Tibial nerve (tissue), 4 donors: ENCODE measurements around the gene DNM1L. TPM values are rescaled to one million over a fixed set of nuclear protein-coding genes. Genes with fewer than 3 reads are reported as not detected.
"Not testable (repeated sequence)": the region's sequence is repeated elsewhere in the genome, so short reads cannot be mapped to it uniquely, and the experiment has no call there.

Experiments
- DNase-seq, 2 donors: peaks; one replicate each; pipeline ENCODE4 v3.0.0-alpha.2; 2019; ENCODE audit warnings: low spot score in 2 of 2
- H3K27ac ChIP-seq, 4 donors: fragments of 200-600 bp; sonication (generic) in 3 of 4; one replicate each; pipeline ENCODE4 v1.5.1; 2017 to 2019; ENCODE audit warnings: mild to moderate bottlenecking in 1 of 4
- H3K27me3 ChIP-seq, 2 donors: fragments of 200-600 bp; sonication (generic) in 1 of 2; one replicate each; pipeline versions ENCODE4 v1.5.1 to v1.6.0; 2017 to 2019
- H3K36me3 ChIP-seq, 3 donors: fragments of 200-600 bp; sonication (generic); one replicate each; pipeline ENCODE4 v1.5.1; 2018 to 2019
- H3K4me1 ChIP-seq, 4 donors: fragments of 200-600 bp; sonication (generic) in 3 of 4; one replicate each; pipeline ENCODE4 v1.5.1; 2017 to 2019
- H3K4me3 ChIP-seq, 4 donors: fragments of 200-600 bp; sonication (generic) in 3 of 4; one replicate each; pipeline ENCODE4 v1.5.1; 2017 to 2019; ENCODE audit warnings: mild to moderate bottlenecking in 1 of 4, moderate library complexity in 1 of 4
- H3K9me3 ChIP-seq, 4 donors: fragments of 200-600 bp; sonication (generic) in 3 of 4; one replicate each; pipeline ENCODE4 v1.5.1; 2017 to 2019
- CTCF ChIP-seq, 5 experiments: fragments of 200-600 bp in 3 of 5; fragments of 450-650 bp in 2 of 5; sonication (generic) in 3 of 5; IDR thresholded peaks; one replicate each; pipeline ENCODE4 v1.5.1; 2016 to 2019; ENCODE audit warnings: antibody characterized with exemption in 5 of 5, mild to moderate bottlenecking in 3 of 5, moderate library complexity in 2 of 5
- EP300 ChIP-seq, 2 donors: sonication (generic); formaldehyde crosslinking; IDR thresholded peaks; one replicate each; pipeline ENCODE4 v1.6.1; 2017; ENCODE audit warnings: antibody characterized with exemption in 2 of 2, mild to moderate bottlenecking in 1 of 2
- POLR2A ChIP-seq, 2 donors: fragments of 450-650 bp; IDR thresholded peaks; one replicate each; pipeline ENCODE4 v1.6.1; 2017; ENCODE audit warnings: antibody characterized with exemption in 2 of 2, mild to moderate bottlenecking in 2 of 2, moderate library complexity in 2 of 2
- WGBS, 2 donors: methylation state at CpG; one replicate each; pipeline ENCODE4 v1.1.5; 2018; 5-methylcytosine and 5-hydroxymethylcytosine counted together
- total RNA-seq, 4 donors: library from RNA; depleted of rRNA; stranded (reverse); fragments of >200 nt; gene quantifications; one replicate each; pipeline ENCODE4 v1.1.0, GENCODE V29; 2016

The DNM1L gene
- total RNA-seq, 4 donors from 2014 or later: 42.0 to 97.5 (median 59.1) TPM

- DNase-seq: no peak
- WGBS, 2 donors: 96 to 98% methylated on average over 2 of the region's 2 CpGs
- H3K9me3 ChIP-seq: no peaks in the 10 kb centered on the region
- H3K27ac ChIP-seq: no peak overlapping the region
- H3K4me3 ChIP-seq: no peak overlapping the region
- no peaks in the 10 kb centered on the region for H3K27me3 ChIP-seq
- H3K36me3 ChIP-seq: peaks cover 0 to 66% (median 0%) of the 10 kb centered on the region in 3 donors
- no peak for TF ChIP-seq CTCF (IDR thresholded peaks at IDR 0.05)
- no peak for TF ChIP-seq EP300 (IDR thresholded peaks at IDR 0.05)
- TF ChIP-seq POLR2A (IDR thresholded peaks at IDR 0.05): no peak
- no peaks in the 10 kb centered on the region for H3K4me1 ChIP-seq
These were observed 39.8 kb downstream of the DNM1L start for GRCh38 chr12:32718926-32719325.

- not testable (repeated sequence) for H3K9me3 ChIP-seq, H3K27me3 ChIP-seq, DNase-seq, H3K27ac ChIP-seq, H3K4me1 ChIP-seq, H3K4me3 ChIP-seq
- H3K36me3 ChIP-seq: peaks cover 0 to 76% (median 0%) of the 10 kb centered on the region in 3 donors
- WGBS, 2 donors: 96 to 99% methylated on average over 3 of the region's 3 CpGs
These were observed 46.2 kb downstream of the DNM1L start for GRCh38 chr12:32725308-32725707.

GRCh38 chr12:32726286-32726685 is 47.2 kb downstream of the DNM1L start:
- H3K9me3 ChIP-seq: no peaks in the 10 kb centered on the region
- TF ChIP-seq CTCF (IDR thresholded peaks at IDR 0.05) (no peak), POLR2A (IDR thresholded peaks at IDR 0.05) (no peak), EP300 (IDR thresholded peaks at IDR 0.05) (no peak)
- no peak overlapping the region for H3K4me3 ChIP-seq
- H3K27me3 ChIP-seq: no peaks in the 10 kb centered on the region
- no peak overlapping the region for H3K27ac ChIP-seq
- no peaks in the 10 kb centered on the region for H3K4me1 ChIP-seq
- WGBS, 2 donors: 88 to 94% methylated on average over 2 of the region's 2 CpGs
- peaks cover 0 to 71% (median 0%) of the 10 kb centered on the region in 3 donors for H3K36me3 ChIP-seq
- no peak for DNase-seq

- TF ChIP-seq POLR2A (IDR thresholded peaks at IDR 0.05) (no peak), EP300 (IDR thresholded peaks at IDR 0.05) (no peak), CTCF (IDR thresholded peaks at IDR 0.05) (no peak)
- Histone ChIP-seq H3K4me1 (no peaks in the 10 kb centered on the region), H3K27me3 (no peaks in the 10 kb centered on the region), H3K9me3 (no peaks in the 10 kb centered on the region), H3K4me3 (no peak overlapping the region), H3K27ac (no peak overlapping the region), H3K36me3 (peaks cover 0 to 70% (median 0%) of the 10 kb centered on the region in 3 donors)
- no peak for DNase-seq
- 92% methylated on average over 3 of the region's 3 CpGs for WGBS, 2 donors
These were observed 48.1 kb downstream of the DNM1L start for GRCh38 chr12:32727237-32727636.

- WGBS, 2 donors: 97 to 100% methylated on average over 1 of the region's 1 CpG
- Histone ChIP-seq H3K4me3 (no peak overlapping the region), H3K27ac (no peak overlapping the region), H3K4me1 (no peaks in the 10 kb centered on the region), H3K36me3 (peaks cover 0 to 65% (median 2%) of the 10 kb centered on the region in 3 donors), H3K27me3 (no peaks in the 10 kb centered on the region), H3K9me3 (no peaks in the 10 kb centered on the region)
- no peak for DNase-seq
- TF ChIP-seq POLR2A (IDR thresholded peaks at IDR 0.05): no peak
- no peak for TF ChIP-seq CTCF (IDR thresholded peaks at IDR 0.05)
- no peak for TF ChIP-seq EP300 (IDR thresholded peaks at IDR 0.05)
These were observed 55.9 kb downstream of the DNM1L start for GRCh38 chr12:32734952-32735351.

GRCh38 chr12:32736445-32736844 is 57.3 kb downstream of the DNM1L start:
- H3K4me3 ChIP-seq: no peak overlapping the region
- H3K9me3 ChIP-seq: no peaks in the 10 kb centered on the region
- DNase-seq: no peak
- TF ChIP-seq CTCF (IDR thresholded peaks at IDR 0.05): no peak
- TF ChIP-seq EP300 (IDR thresholded peaks at IDR 0.05): no peak
- TF ChIP-seq POLR2A (IDR thresholded peaks at IDR 0.05): no peak
- no peaks in the 10 kb centered on the region for H3K27me3 ChIP-seq
- no peak overlapping the region for H3K27ac ChIP-seq
- 77 to 81% methylated on average over 3 of the region's 3 CpGs for WGBS, 2 donors
- H3K36me3 ChIP-seq: peaks cover 0 to 72% (median 6%) of the 10 kb centered on the region in 3 donors
- H3K4me1 ChIP-seq: no peaks in the 10 kb centered on the region
